DMS53 treated with DMSO at 0.1 percent for 48 hours (cell line): ENCODE results near the gene EPHA8.

Experiments used
- DNase-seq: peaks from one replicate; lab custom pipeline; 2025; ENCODE audit not compliant: unreplicated experiment; lab: John Stamatoyannopoulos, UW

EPHA8 gene

DNA sequence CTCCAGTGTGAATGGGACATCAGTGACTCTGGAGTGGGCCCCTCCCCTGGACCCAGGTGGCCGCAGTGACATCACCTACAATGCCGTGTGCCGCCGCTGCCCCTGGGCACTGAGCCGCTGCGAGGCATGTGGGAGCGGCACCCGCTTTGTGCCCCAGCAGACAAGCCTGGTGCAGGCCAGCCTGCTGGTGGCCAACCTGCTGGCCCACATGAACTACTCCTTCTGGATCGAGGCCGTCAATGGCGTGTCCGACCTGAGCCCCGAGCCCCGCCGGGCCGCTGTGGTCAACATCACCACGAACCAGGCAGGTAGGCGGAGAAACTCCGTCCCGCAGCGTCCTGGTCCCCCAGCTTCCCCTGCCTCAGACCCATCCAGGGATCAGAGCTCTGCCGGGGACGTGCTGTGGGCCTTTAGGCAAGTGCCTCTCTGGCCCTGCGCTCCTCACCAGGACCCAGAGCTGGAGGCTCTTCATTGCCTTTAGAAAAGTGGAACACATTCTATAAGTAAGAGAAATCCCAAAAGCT lies 25.7 kb downstream of the EPHA8 start:
- no peak for DNase-seq

DNA sequence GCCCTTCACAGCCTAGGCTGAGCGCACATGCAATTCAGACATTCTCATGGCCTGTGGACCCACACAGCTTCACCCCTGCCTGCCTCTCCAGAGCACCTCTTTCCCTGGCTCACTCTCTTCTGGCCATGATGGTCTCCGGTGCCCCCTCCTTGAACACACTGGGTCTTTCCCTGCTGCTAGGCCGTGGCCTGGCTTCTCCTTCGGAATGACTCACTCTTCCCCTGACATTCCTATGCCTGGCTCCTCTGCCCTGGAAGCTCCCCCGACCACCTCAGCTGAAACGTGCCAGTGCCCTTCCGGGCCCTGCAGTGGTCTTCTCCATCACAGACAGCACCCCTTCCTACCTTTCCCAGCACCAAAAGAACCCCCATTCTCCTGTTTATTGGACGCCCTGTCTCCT lies 28.3 kb downstream of the EPHA8 start:
- no peak for DNase-seq

DNA sequence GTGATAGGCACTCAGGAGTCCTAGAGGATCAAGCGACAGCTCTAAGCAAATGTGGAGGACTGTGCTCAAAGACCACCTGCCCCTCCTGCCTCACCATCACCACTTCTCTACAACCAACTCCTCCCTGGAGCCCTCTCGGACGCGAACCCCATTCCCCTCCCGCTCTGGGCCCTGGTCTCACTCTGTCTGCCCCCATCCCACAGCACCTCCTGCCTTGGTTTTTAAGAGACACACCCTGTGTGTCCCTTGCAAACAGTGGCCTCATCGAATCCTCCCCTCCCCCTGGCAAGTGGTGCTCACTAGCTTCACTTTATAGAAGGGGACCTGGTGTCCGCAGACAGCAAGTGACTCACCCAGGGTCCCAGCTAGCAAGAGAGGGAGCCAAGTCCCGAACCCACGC lies 28.8 kb downstream of the EPHA8 start:
- no peak for DNase-seq

DNA sequence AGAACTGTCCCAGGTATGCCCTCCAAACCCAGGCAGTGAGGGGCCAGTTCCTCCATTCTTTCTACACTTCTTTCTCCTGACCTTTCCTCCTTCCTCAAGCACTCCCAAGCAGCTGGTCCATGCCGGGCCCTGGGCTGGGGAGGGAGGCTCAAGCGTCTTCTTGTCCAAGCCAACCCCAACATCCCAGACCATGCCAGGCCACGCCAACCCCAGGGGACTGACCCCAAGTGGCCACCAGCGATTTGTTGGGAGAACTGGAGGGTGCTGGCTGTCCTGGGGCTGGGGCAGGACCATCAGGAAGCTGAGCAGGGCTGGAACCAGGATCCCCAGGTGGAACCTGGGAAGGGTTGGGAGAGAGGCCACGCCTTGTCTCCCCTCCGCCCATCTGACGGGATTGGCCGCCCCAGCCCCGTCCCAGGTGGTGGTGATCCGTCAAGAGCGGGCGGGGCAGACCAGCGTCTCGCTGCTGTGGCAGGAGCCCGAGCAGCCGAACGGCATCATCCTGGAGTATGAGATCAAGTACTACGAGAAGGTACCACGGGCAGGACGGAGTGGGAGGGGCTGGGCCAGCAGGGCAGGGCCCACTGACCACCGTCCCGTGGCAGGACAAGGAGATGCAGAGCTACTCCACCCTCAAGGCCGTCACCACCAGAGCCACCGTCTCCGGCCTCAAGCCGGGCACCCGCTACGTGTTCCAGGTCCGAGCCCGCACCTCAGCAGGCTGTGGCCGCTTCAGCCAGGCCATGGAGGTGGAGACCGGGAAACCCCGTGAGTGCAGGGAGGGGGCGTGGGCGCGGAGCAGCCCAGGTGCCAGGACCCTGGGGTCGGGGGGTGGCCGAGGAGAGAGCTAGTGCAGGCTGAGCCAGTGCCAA lies 29.9 kb downstream of the EPHA8 start:
- DNase-seq = peak; percentile 61

DNA sequence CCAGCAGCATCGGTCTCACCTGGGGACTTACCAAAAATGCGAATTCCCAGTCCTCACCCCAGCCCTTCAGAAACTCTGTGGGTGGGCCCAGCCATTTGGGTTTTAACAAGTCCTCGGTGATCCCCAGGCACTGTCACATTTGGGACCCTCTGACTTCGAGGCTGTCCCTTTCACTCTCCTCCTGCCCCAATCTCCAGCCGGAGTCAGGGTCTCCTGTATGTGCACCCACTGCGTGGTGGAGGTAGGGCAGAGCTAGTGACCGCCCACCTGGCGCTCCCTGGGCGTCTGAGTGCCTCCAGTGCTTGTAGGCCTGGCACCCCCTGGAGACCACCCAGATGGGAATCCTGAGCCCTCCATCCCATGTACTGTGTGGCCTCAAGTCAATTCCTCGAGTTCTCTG lies 31.1 kb downstream of the EPHA8 start:
- no peak for DNase-seq

DNA sequence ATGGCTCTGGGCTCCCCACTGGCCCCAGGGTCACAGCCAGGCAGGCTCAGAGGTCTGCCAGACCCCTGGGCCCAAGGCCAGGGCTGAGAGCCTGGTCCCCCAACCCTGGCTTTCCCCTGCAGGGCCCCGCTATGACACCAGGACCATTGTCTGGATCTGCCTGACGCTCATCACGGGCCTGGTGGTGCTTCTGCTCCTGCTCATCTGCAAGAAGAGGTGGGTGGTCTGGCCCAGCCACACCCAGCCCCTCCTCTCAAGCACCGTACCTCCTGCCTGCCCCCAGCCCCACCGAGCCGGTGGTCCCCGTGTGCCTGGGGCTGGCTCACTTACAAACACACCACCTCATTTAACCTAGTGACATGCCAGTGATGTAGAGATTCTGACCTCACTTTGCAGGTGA lies 31.8 kb downstream of the EPHA8 start:
- DNase-seq = no peak

DNA sequence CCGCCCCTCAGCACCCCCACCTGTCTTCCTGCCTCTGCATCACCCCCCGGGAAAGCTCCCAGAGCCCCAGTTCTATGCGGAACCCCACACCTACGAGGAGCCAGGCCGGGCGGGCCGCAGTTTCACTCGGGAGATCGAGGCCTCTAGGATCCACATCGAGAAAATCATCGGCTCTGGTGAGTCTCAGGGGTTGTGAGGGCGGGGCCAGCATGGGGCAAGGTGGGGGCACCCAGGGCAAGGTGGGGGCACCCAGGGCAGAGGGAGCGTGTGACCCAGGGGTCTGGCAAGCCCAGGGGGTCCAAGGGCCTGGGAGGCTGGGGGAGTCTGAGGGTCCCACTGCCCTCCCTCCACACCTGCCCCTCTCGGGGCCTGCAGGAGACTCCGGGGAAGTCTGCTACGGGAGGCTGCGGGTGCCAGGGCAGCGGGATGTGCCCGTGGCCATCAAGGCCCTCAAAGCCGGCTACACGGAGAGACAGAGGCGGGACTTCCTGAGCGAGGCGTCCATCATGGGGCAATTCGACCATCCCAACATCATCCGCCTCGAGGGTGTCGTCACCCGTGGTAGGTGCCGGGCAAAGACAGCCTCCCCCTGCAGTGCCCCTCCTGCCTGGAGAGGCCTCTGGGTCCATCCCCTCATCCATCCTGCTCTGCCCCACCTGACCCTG lies 34.1 kb downstream of the EPHA8 start:
- no peak for DNase-seq

DNA sequence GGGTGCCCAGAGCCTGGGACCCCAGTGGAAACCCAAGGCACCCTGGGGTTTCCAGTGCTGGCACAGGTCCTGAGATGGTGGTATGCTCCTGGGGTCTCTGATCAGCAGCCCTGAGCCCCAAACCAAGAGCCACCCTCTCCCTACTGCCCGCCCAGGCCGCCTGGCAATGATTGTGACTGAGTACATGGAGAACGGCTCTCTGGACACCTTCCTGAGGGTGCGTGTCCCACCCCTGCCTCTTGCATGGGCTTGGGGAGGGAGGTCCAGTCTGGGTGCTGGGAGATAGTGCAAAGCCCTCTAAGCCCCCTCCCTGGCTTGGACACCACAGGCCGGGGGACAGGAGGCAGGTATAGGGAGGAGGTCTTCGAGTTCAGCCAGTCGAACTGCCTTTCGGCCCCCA lies 34.7 kb downstream of the EPHA8 start:
- no peak for DNase-seq

DNA sequence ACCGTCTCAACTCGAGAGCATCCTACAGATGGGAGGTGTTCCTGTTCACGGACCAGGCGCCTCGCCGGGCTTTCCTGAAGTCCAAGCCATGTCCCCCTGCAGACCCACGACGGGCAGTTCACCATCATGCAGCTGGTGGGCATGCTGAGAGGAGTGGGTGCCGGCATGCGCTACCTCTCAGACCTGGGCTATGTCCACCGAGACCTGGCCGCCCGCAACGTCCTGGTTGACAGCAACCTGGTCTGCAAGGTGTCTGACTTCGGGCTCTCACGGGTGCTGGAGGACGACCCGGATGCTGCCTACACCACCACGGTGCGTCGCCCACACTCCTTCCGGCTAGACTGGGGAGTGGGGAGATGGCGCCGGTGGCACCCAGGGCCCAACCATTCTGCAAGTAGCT lies 35.4 kb downstream of the EPHA8 start:
- no peak for DNase-seq

DNA sequence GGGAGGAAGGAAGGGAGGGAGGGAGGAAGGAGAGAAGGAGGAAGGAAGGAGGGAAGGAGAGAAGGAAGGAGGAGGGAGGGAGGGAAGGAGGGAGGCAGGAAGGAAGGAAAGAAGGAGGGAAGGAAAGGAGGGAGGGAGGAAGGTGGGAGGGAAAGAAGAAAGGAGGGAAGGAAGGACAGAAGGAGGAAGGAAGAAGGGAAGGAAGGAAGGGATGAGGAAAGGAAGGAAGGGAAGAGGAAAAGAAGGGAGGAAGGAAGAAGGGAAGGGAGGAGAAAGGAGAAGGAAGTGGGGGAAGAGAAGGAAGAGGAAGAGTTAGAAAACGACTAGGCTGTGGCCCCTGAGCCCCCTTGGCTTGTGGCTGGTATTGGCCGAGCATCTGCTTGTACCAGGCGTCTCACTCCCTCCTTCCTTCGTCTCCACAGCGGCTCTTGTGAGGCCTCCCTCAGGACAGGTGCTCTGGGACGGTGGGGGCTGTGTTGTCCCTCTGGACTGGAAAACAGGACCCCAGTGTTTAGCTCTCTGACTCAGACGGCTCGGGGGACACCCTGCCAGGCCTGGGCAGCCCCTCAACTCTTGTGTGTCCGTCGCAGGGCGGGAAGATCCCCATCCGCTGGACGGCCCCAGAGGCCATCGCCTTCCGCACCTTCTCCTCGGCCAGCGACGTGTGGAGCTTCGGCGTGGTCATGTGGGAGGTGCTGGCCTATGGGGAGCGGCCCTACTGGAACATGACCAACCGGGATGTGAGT lies 37.0 kb downstream of the EPHA8 start:
- peak; percentile 66 for DNase-seq

DNA sequence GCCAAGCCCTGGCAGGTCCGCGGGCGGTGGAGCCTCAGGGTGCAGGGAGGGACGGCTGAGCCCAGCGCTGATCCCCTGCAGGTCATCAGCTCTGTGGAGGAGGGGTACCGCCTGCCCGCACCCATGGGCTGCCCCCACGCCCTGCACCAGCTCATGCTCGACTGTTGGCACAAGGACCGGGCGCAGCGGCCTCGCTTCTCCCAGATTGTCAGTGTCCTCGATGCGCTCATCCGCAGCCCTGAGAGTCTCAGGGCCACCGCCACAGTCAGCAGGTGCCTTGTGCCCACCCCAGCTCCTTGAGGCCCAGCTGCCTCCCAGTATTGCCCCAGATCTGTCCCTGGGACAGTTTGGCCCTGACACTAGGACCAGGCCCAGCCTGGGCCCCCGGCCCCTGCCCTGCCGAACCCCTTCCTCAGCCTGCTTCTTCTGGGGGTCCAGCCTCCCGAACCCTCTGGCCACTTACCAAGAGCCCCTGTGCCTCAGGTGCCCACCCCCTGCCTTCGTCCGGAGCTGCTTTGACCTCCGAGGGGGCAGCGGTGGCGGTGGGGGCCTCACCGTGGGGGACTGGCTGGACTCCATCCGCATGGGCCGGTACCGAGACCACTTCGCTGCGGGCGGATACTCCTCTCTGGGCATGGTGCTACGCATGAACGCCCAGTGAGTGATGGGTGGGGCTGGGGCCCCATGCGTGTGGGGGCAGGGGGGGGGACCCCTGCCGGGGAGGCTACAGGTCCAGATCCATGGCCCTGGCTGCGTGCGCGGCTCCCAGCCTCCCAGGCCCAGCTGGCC lies 37.7 kb downstream of the EPHA8 start:
- DNase-seq = no peak

DNA sequence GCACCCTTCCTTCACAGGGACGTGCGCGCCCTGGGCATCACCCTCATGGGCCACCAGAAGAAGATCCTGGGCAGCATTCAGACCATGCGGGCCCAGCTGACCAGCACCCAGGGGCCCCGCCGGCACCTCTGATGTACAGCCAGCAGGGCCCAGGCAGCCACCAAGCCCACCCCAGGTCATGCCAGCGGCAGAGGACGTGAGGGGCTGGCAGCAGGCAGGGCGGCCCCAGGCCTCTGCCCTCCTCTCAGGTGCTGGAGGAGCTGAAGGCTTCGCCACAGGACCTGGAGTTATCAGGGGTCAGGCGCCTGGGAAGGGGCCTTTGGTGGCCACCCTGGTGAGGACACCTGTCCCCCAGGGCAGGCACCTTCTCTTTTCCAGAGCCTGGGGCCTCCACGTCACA lies 38.3 kb downstream of the EPHA8 start:
- no peak for DNase-seq

DNA sequence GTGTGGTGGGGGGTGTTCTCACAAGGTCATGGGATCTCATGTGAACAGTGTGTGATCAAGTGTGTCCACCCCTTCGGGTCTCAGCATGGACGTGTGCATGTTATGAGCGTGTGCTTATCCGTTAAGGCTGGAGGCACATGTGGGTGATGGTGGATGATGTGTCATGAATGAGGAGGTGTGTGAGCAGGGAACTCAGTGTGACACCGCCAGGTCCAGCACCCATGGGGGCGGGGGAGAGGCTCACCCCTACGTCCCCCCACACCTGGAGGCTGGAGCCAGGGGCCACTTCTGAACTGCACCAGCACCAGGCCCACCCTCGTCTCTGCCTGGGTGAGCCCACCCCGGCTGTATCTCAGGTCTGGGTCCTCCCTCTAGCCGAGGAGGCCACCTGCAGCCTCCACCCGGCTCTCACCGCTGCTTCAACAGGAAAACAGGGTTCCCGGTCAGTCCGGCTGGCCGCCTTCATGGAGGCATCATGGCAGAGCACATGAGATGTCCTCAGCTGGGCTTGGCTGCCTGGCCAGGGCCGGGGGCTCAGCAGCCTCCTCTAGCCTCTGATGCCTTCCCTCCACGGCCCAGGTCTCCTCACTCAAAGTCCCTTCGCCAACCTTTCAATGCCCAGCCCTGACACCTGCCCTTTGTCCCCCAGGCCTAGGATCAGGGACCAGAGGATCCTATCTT lies 38.9 kb downstream of the EPHA8 start:
- DNase-seq = no peak

DNA sequence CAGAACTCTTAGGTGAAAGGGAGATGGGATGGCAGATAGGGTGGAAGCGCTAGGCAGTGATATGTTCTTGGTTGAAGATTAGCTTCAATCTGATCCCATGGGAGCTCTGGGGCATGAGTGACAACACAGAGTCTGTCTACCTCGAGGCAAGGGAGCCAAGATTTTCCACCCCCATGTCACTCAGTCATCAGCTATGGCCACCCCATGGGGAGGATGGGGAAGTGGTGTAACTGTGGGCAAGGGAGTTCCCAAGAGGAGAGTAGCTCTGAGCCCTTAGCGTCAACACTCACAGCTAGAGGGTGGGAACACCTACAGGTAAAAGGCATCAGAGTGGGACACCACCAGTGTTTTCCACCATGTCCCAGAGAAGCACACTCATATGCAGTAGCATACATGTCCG lies 42.9 kb downstream of the EPHA8 start:
- no peak for DNase-seq

DNA sequence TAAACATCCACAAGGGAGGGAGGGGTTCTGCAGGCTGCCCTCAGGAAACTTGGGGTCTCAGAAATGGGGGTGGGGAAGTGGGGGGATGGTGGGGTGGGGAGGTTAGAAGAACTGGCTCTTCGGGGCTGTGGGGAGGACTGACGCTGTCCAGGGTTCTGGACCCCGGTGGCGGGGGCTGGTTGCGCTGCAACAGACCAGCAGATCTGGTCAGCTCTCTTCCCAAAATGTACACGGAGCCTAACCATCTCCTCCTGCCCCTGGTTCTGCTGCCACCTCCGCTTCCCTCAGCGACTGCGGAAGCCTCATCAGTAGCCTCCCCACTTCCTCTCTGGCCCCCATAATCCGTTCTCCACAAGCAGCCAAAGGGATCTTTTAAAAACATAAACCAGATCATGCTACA lies 43.9 kb downstream of the EPHA8 start:
- DNase-seq = no peak

DNA sequence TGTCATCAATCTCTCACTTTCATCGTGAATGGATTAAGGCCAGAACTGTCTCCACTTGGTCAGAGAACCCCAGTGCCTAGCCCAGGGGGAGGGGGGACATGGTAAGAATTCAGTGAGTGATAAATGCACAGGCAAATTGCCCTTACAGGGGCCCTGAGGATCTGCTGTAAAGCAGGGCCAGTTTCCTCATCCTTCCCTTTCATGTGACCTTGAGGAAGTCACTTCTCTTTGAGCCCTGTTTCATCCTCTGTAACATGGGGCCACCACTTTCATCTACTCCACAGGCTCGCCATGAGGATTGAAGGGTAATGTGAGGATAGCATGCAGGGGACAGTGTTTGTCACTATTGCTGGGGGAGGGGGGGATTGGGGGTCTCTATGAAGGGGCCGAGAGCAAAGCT lies 45.1 kb downstream of the EPHA8 start:
- no peak for DNase-seq

DNA sequence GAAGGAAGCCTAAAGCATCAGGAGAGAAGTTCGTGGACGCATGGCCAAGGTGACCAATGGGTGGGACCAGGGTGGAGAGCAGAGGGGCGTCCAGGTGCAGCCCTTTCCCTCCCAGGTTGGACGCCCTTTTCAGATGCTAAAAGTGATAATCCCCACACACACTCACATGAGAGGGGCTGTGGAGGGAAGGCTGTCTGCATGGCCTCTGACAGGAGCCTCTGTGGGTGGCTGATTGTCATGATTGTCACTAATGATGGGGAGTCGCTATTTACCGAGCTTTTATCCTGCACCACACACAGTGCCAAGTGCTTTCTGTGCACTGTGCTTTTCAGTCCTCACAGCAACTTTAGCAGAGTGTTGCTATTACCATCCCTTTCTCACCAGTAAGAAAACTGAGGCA lies 46.0 kb downstream of the EPHA8 start:
- DNase-seq = no peak

DNA sequence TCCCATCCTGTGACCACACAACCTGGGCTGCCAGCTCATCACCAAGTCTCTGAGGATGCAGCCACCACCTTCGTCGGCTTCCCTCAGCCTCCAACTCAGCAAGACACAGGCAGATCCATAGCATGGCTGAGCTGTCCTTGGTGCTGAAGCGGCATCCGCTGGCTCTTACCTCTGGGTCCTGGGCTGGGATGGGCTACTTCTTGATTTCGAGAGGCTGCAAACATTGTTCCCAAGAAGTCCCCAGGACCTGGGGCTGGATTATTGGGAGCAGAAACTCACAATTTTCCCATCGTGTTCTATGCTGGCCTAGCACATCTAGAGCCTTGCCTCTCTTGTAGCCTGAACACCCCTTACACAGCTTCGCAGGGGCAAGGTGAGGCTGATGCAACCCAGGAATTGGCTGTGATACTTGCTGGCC lies 48.2 kb downstream of the EPHA8 start:
- no peak for DNase-seq

DNA sequence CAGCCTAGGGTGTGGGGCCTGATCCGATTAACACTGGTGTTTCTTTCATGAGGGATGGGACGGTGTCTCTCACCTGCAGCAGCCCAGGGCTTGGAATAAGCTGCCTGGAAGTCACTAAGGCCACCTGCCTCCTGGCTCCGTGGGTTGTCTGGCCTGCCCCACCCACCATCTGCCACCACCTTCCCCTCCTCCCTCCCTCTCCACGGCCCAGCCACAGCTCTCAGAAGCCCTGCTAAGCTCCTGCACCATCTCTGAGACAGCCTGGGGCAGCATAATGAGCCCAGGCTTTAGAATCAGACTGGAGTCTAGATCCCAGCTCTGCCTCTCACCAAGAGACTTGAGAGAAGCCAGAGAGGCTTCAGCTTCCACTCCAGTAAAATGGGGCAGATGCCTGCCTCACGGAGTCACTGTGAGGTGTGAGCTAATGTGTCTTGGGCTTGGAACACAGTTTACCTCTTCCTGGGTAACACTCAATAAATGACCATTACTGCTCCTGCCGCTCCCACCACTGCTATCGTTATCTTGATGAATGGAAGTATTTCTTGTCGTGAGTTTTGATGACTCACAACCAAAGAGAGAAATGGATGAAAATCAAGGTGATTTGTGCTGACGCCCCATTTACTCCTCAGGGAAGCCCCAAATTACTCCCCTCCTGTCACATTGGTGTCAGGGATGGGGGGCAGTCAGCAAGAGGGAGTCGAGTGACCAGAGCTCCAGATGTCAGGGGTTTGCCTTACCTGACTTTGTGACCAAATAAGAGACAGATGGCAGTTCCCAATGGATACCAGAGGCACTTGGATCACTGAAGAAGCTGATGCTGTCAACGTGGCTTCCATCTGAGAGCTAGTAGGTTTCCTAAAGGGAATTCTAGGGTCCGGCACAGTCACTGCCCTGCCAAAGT lies 49.6 kb downstream of the EPHA8 start:
- peak; percentile 40 for DNase-seq
